ENCODE data around the gene PRPF6. TPM values are rescaled to one million over a fixed set of nuclear protein-coding genes. Genes with fewer than 3 reads are reported as not detected.

The PRPF6 gene
- total and polyA plus RNA-seq, 2 of the 13 experiments (the other 11 are each of a cell fraction or from before 2014, with no cell fraction given), result 63.7 to 101 TPM

- TF ChIP-seq, protein P1, sequence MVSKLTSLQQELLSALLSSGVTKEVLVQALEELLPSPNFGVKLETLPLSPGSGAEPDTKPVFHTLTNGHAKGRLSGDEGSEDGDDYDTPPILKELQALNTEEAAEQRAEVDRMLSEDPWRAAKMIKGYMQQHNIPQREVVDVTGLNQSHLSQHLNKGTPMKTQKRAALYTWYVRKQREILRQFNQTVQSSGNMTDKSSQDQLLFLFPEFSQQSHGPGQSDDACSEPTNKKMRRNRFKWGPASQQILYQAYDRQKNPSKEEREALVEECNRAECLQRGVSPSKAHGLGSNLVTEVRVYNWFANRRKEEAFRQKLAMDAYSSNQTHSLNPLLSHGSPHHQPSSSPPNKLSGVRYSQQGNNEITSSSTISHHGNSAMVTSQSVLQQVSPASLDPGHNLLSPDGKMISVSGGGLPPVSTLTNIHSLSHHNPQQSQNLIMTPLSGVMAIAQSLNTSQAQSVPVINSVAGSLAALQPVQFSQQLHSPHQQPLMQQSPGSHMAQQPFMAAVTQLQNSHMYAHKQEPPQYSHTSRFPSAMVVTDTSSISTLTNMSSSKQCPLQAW (CRISPR knock-in tag; IDR thresholded peaks at IDR 0.05), result peak; percentile 81
- TF ChIP-seq ZNF530 (CRISPR knock-in tag; IDR thresholded peaks at IDR 0.05; ENCODE audit: low read depth) (no peak; the same call in 1 of the 2 replicates), RBM39 (IDR thresholded peaks at IDR 0.05; ENCODE audit: low read depth, low read length, poor library complexity, severe bottlenecking) (peak; percentile 85), ZNF510 (CRISPR knock-in tag; IDR thresholded peaks at IDR 0.05; ENCODE audit: low read depth) (no peak), ZNF773 (CRISPR knock-in tag; IDR thresholded peaks at IDR 0.05; ENCODE audit: borderline replicate concordance) (peak; percentile 14; the same call in 1 of the 2 replicates), AGO2 (optimal IDR thresholded peaks at IDR 0.05; ENCODE audit: low read depth, low read length) (peak; percentile 98), ZNF670 (CRISPR knock-in tag; IDR thresholded peaks at IDR 0.05; ENCODE audit: borderline replicate concordance) (no peak), ZNF549 (CRISPR knock-in tag; IDR thresholded peaks at IDR 0.05) (no peak), CENPT (CRISPR knock-in tag; IDR thresholded peaks at IDR 0.05; ENCODE audit: low read depth) (peak; percentile 64; the same call in 1 of the 2 replicates), NR2F2 (IDR thresholded peaks at IDR 0.05; ENCODE audit: borderline replicate concordance, low read depth) (no peak), ZNF770 (CRISPR knock-in tag; IDR thresholded peaks at IDR 0.05) (peak; percentile 60), KAT8 (CRISPR knock-in tag; IDR thresholded peaks at IDR 0.05) (peak; percentile 75; the same call in 1 of the 2 replicates), ATF1 (CRISPR knock-in tag; IDR thresholded peaks at IDR 0.05) (no peak), NPAS2 (CRISPR knock-in tag; IDR thresholded peaks at IDR 0.05; ENCODE audit: borderline replicate concordance) (no peak), HNF4A (CRISPR knock-in tag; IDR thresholded peaks at IDR 0.05) (peak; percentile 67), RBFOX2 (IDR thresholded peaks at IDR 0.05; ENCODE audit: low read depth, low read length) (peak; percentile 93), SRSF9 (IDR thresholded peaks at IDR 0.05; ENCODE audit: borderline replicate concordance, insufficient read depth, low read depth, low read length, poor library complexity, severe bottlenecking) (no peak), CEBPB (IDR thresholded peaks at IDR 0.05; ENCODE audit: borderline replicate concordance, low read depth, low read length) (no peak), ZFP36L2 (CRISPR knock-in tag; IDR thresholded peaks at IDR 0.05) (no peak), MAFF (IDR thresholded peaks at IDR 0.05; ENCODE audit: low read depth, low read length) (no peak)
- TF ChIP-seq, protein P2, sequence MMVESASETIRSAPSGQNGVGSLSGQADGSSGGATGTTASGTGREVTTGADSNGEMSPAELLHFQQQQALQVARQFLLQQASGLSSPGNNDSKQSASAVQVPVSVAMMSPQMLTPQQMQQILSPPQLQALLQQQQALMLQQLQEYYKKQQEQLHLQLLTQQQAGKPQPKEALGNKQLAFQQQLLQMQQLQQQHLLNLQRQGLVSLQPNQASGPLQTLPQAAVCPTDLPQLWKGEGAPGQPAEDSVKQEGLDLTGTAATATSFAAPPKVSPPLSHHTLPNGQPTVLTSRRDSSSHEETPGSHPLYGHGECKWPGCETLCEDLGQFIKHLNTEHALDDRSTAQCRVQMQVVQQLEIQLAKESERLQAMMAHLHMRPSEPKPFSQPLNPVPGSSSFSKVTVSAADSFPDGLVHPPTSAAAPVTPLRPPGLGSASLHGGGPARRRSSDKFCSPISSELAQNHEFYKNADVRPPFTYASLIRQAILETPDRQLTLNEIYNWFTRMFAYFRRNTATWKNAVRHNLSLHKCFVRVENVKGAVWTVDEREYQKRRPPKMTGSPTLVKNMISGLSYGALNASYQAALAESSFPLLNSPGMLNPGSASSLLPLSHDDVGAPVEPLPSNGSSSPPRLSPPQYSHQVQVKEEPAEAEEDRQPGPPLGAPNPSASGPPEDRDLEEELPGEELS (CRISPR knock-in tag; IDR thresholded peaks at IDR 0.05), result peak; percentile 61; the same call in 1 of the 2 replicates
- TF ChIP-seq, protein P3, sequence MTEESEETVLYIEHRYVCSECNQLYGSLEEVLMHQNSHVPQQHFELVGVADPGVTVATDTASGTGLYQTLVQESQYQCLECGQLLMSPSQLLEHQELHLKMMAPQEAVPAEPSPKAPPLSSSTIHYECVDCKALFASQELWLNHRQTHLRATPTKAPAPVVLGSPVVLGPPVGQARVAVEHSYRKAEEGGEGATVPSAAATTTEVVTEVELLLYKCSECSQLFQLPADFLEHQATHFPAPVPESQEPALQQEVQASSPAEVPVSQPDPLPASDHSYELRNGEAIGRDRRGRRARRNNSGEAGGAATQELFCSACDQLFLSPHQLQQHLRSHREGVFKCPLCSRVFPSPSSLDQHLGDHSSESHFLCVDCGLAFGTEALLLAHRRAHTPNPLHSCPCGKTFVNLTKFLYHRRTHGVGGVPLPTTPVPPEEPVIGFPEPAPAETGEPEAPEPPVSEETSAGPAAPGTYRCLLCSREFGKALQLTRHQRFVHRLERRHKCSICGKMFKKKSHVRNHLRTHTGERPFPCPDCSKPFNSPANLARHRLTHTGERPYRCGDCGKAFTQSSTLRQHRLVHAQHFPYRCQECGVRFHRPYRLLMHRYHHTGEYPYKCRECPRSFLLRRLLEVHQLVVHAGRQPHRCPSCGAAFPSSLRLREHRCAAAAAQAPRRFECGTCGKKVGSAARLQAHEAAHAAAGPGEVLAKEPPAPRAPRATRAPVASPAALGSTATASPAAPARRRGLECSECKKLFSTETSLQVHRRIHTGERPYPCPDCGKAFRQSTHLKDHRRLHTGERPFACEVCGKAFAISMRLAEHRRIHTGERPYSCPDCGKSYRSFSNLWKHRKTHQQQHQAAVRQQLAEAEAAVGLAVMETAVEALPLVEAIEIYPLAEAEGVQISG (CRISPR knock-in tag; IDR thresholded peaks at IDR 0.05), result peak; percentile 85
These were observed 55.0 kb downstream of the PRPF6 start, which contains the start of gene C20orf204 (continued) for GRCh38 chr20:64035933-64036345.

Measured in HepG2 (cell line).